ENCODE results near the gene ZNF324. TPM values are rescaled to one million over a fixed set of nuclear protein-coding genes. Genes with fewer than 3 reads are reported as not detected.

Gene ZNF324
- total and polyA plus RNA-seq, 2 of the 4 experiments (the other 2 are of a cell fraction): 6.0 to 6.6 TPM

GRCh38 chr19:58513213-58513693 lies 46.4 kb downstream of the ZNF324 start:
- no peak overlapping the region; the same call in 2 of the 3 replicates for H2BK15ac ChIP-seq (ENCODE audit: low read depth, low read length)
- peaks cover 20% of the 10 kb centered on the region for H3K36me3 ChIP-seq (ENCODE audit: control insufficient read depth, insufficient read depth, low read length)
- no TSS peak for BruUV-seq (replicated peaks)
- peaks cover 8% of the 10 kb centered on the region for H3K9me1 ChIP-seq (ENCODE audit: insufficient read depth, low read length)
- ATAC-seq (ENCODE audit: low read depth) (no peak), DNase-seq (no peak)
- WGBS, 2 experiments (ENCODE audit: extremely low coverage in 2 of 2, insufficient read length in 1 of 2): 90% methylated on average over 4 of the region's 10 CpGs; no CpG with 5 or more reads in 1 of the 2 experiments
- H3K4ac ChIP-seq (ENCODE audit: low read depth, low read length): no peak overlapping the region
- dilution Hi-C loops (cut with HindIII; ENCODE audit: low sequenced_read_pairs, unreplicated experiment): no loop called here
- in situ Hi-C loops (cut with MboI; ENCODE audit: low sequenced_read_pairs): no loop called here
- no peak overlapping the region for H2BK20ac ChIP-seq (ENCODE audit: low read depth, low read length)
- TF ChIP-seq MAFK (IDR thresholded peaks at IDR 0.05; ENCODE audit: low read depth, low read length) (no peak), CEBPB (IDR thresholded peaks at IDR 0.05; ENCODE audit: low read depth, low read length) (no peak), CTCF (conservative IDR thresholded peaks at IDR 0.05; ENCODE audit: low read depth, low read length) (no peak), RAD21 (IDR thresholded peaks at IDR 0.05; ENCODE audit: low read length) (no peak), POLR2A (IDR thresholded peaks at IDR 0.05; ENCODE audit: low read depth, low read length) (no peak)
- peaks cover 17% of the 10 kb centered on the region for H4K20me1 ChIP-seq (ENCODE audit: insufficient read depth, low read length)
- no peak overlapping the region for H2AFZ ChIP-seq (replicated peaks; ENCODE audit: low read length, poor library complexity)
- no peaks in the 10 kb centered on the region for H3K9me3 ChIP-seq (ENCODE audit: control insufficient read depth, insufficient read depth, low read length)
- H3K79me1 ChIP-seq (ENCODE audit: low read depth in 1 of 2, low read length in 2 of 2): peaks cover 4 to 51% of the 10 kb centered on the region in 2 experiments; a peak in 3 of 4 replicates
- POLR2A ChIA-PET (ENCODE audit: unreplicated experiment): no interaction called here
- no peak overlapping the region for H3K14ac ChIP-seq (replicated peaks; ENCODE audit: low read depth, low read length)
- H2AK9ac ChIP-seq (replicated peaks; ENCODE audit: low read depth, low read length, poor library complexity): no peak overlapping the region
- H4K5ac ChIP-seq (ENCODE audit: low read depth, low read length): no peak overlapping the region
- H3K27ac ChIP-seq (ENCODE audit: insufficient read depth, low read length): no peak overlapping the region
- H3K56ac ChIP-seq (ENCODE audit: extremely low read depth, insufficient read depth, low read length): no peak overlapping the region
- H2BK120ac ChIP-seq (ENCODE audit: low read depth, low read length): no peak overlapping the region
- H3K4me1 ChIP-seq (ENCODE audit: control insufficient read depth, insufficient read depth, low read length): peaks cover 4% of the 10 kb centered on the region
- CTCF ChIA-PET: no interaction called here
- H2BK5ac ChIP-seq (ENCODE audit: low read depth, low read length, poor library complexity, severe bottlenecking): no peak overlapping the region
- no peak overlapping the region for H3K9ac ChIP-seq (ENCODE audit: low read depth, low read length)
- intact Hi-C loops (cut with micrococcal nuclease): no loop called here
- no peak overlapping the region for H2AK5ac ChIP-seq (ENCODE audit: low read depth, low read length)
- H4K91ac ChIP-seq (ENCODE audit: insufficient read depth, low read depth, low read length): no peak overlapping the region
- no peak overlapping the region for H3K4me3 ChIP-seq (ENCODE audit: insufficient read depth, low read depth, low read length)
- no peak overlapping the region; a peak in 1 of 4 replicates for H4K8ac ChIP-seq (ENCODE audit: low read depth in 2 of 2, low read length in 2 of 2)
- no peak overlapping the region for H3K23ac ChIP-seq (ENCODE audit: low read depth, low read length)
- H3K18ac ChIP-seq (ENCODE audit: low read depth, low read length): no peak overlapping the region
- no peaks in the 10 kb centered on the region for H3K27me3 ChIP-seq (ENCODE audit: control insufficient read depth, insufficient read depth, low read length)
- H3K4me2 ChIP-seq (ENCODE audit: low read depth, low read length): no peak overlapping the region
